DOHH2 (cell line): ENCODE results near the gene RPH3AL.

Experiments used
- CTCF ChIP-seq: fragments of 200-600 bp; sonication (generic); IDR thresholded peaks from one replicate; pipeline ENCODE4 v1.5.1; 2014; ENCODE audit warnings: antibody characterized with exemption, mild to moderate bottlenecking, low read depth, low read length; ENCODE audit not compliant: poor library complexity, severe bottlenecking
- EZH2phosphoT487 ChIP-seq: fragments of 200-600 bp; sonication (generic); IDR thresholded peaks from 2 replicates; pipeline ENCODE4 v1.6.1; 2017; ENCODE audit warnings: borderline replicate concordance, mild to moderate bottlenecking, antibody characterized with exemption, low read length, moderate library complexity, mixed read lengths

- TF ChIP-seq CTCF (no peak), EZH2phosphoT487 (no peak)
Measured at GRCh38 chr17:200586-200985, 152.0 kb downstream of the RPH3AL start.
